ENCODE results near the gene ABLIM1. TPM values are rescaled to one million over a fixed set of nuclear protein-coding genes. Genes with fewer than 3 reads are reported as not detected.

Gene ABLIM1
- total and polyA plus RNA-seq, 10 of the 15 experiments (the other 5 are each of a cell fraction or from before 2014, with no cell fraction given) = 14.2 to 50.5 (median 28.1) TPM

GRCh38 chr10:114631090-114631665 is 26.9 kb downstream of the ABLIM1 start:
- DNase-seq (ENCODE audit: low read depth, low spot score) (no peak), ATAC-seq (peak; percentile 17; the same call in 1 of the 3 replicates), FAIRE-seq (no peak)
- peaks cover 7 to 9% of the 10 kb centered on the region in 2 experiments; a peak in 3 of 4 replicates for H3K27me3 ChIP-seq (replicated peaks in 1 of 2; ENCODE audit: control insufficient read depth in 2 of 2, insufficient read depth in 2 of 2, low read length in 1 of 2)
- ChIA-PET POLR2A (no interaction called here), RAD21 (ENCODE audit: unreplicated experiment) (no interaction called here), CTCF (no interaction called here), SMC1A (ENCODE audit: uncharacterized antibody, unreplicated experiment) (no interaction called here)
- no peaks in the 10 kb centered on the region for H4K20me1 ChIP-seq (ENCODE audit: control insufficient read depth, insufficient read depth)
- H3K9ac ChIP-seq (ENCODE audit: control insufficient read depth, insufficient read depth, low read length) = no peak overlapping the region
- no peak overlapping the region for H3K27ac ChIP-seq (ENCODE audit: control insufficient read depth, insufficient read depth)
- H3K9me3 ChIP-seq (replicated peaks; ENCODE audit: control insufficient read depth, insufficient read depth, low read length) = no peaks in the 10 kb centered on the region
- no peak overlapping the region for H2AFZ ChIP-seq (ENCODE audit: control insufficient read depth, low read depth, low read length)
- H3K4me2 ChIP-seq (ENCODE audit: control insufficient read depth, insufficient read depth) = peak overlapping the region; percentile 73
- in situ Hi-C loops (cut with MboI) (no loop called here), intact Hi-C loops (cut with micrococcal nuclease; ENCODE audit: unreplicated experiment) (no loop called here)
- H3K36me3 ChIP-seq (ENCODE audit: control insufficient read depth in 2 of 2, insufficient read depth in 2 of 2, low read length in 1 of 2) = no peaks in the 10 kb centered on the region
- no peaks in the 10 kb centered on the region for H3K79me2 ChIP-seq (ENCODE audit: control insufficient read depth, insufficient read depth, low read length)
- peaks cover 2% of the 10 kb centered on the region; the same call in 1 of the 2 replicates for H3K4me1 ChIP-seq (ENCODE audit: control insufficient read depth, insufficient read depth, low read length)
- 0 out of 2 replicates have a peak overlapping the region, but pooled peaks have one; percentile 40 for H3K4me3 ChIP-seq
- no peak for TF ChIP-seq NBN (IDR thresholded peaks at IDR 0.05)
- BruUV-seq (replicated peaks) = no TSS peak
- 15% methylated on average over 9 of the region's 9 CpGs for WGBS (ENCODE audit: insufficient coverage, insufficient replicate concordance, low lambda C conversion rate, missing lambda C conversion rate)

GRCh38 chr10:114629824-114630730 is 28.0 kb downstream of the ABLIM1 start:
- Histone ChIP-seq H3K36me3 (ENCODE audit: control insufficient read depth in 2 of 2, insufficient read depth in 2 of 2, low read length in 1 of 2) (no peaks in the 10 kb centered on the region), H3K4me1 (ENCODE audit: control insufficient read depth, insufficient read depth, low read length) (peaks cover 2% of the 10 kb centered on the region; the same call in 1 of the 2 replicates), H3K4me2 (ENCODE audit: control insufficient read depth, insufficient read depth) (no peak overlapping the region), H3K9me3 (replicated peaks; ENCODE audit: control insufficient read depth, insufficient read depth, low read length) (no peaks in the 10 kb centered on the region), H4K20me1 (ENCODE audit: control insufficient read depth, insufficient read depth) (no peaks in the 10 kb centered on the region), H3K4me3 (no peak overlapping the region), H3K27me3 (replicated peaks in 1 of 2; ENCODE audit: control insufficient read depth in 2 of 2, insufficient read depth in 2 of 2, low read length in 1 of 2) (peaks cover 8 to 9% of the 10 kb centered on the region in 2 experiments; a peak in 3 of 4 replicates), H3K27ac (ENCODE audit: control insufficient read depth, insufficient read depth) (no peak overlapping the region), H3K79me2 (ENCODE audit: control insufficient read depth, insufficient read depth, low read length) (no peaks in the 10 kb centered on the region), H3K9ac (ENCODE audit: control insufficient read depth, insufficient read depth, low read length) (no peak overlapping the region), H2AFZ (ENCODE audit: control insufficient read depth, low read depth, low read length) (no peak overlapping the region)
- SMC1A ChIA-PET (ENCODE audit: uncharacterized antibody, unreplicated experiment) = no interaction called here
- in situ Hi-C loops (cut with MboI) (no loop called here), intact Hi-C loops (cut with micrococcal nuclease; ENCODE audit: unreplicated experiment) (no loop called here)
- RAD21 ChIA-PET (ENCODE audit: unreplicated experiment) = no interaction called here
- CTCF ChIA-PET = interaction anchor here (1.0 kb wide), 1 partner anchor 155 kb away, joined by 3 read pairs; no protein-coding TSS in a partner anchor
- no TSS peak for BruUV-seq (replicated peaks)
- no peak for TF ChIP-seq ZNF217 (IDR thresholded peaks at IDR 0.05)
- TF ChIP-seq MYC (IDR thresholded peaks at IDR 0.05; ENCODE audit: insufficient read depth, insufficient read length, insufficient replicate concordance, low read length, severe bottlenecking) = no peak
- TF ChIP-seq NR2F1 (conservative IDR thresholded peaks at IDR 0.05) = no peak
- TF ChIP-seq, protein P1, sequence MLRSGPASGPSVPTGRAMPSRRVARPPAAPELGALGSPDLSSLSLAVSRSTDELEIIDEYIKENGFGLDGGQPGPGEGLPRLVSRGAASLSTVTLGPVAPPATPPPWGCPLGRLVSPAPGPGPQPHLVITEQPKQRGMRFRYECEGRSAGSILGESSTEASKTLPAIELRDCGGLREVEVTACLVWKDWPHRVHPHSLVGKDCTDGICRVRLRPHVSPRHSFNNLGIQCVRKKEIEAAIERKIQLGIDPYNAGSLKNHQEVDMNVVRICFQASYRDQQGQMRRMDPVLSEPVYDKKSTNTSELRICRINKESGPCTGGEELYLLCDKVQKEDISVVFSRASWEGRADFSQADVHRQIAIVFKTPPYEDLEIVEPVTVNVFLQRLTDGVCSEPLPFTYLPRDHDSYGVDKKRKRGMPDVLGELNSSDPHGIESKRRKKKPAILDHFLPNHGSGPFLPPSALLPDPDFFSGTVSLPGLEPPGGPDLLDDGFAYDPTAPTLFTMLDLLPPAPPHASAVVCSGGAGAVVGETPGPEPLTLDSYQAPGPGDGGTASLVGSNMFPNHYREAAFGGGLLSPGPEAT (IDR thresholded peaks at IDR 0.05; ENCODE audit: low read depth) = no peak
- no peak for TF ChIP-seq POU2F2 (IDR thresholded peaks at IDR 0.05; ENCODE audit: borderline replicate concordance, low read depth, low read length)
- TF ChIP-seq TBL1XR1 (IDR thresholded peaks at IDR 0.05; ENCODE audit: low read depth, low read length) = no peak
- TF ChIP-seq SKIL (IDR thresholded peaks at IDR 0.05; ENCODE audit: low read depth, poor library complexity, severe bottlenecking) = no peak
- no peak for TF ChIP-seq MYB (IDR thresholded peaks at IDR 0.05; ENCODE audit: borderline replicate concordance, low read depth, low read length)
- no peak for TF ChIP-seq IRF5 (IDR thresholded peaks at IDR 0.05; ENCODE audit: borderline replicate concordance)
- no peak for DNase-seq (ENCODE audit: low read depth, low spot score)
- FAIRE-seq = no peak
- POLR2A ChIA-PET = no interaction called here
- no peak for ATAC-seq
- 30% methylated on average over 4 of the region's 4 CpGs for WGBS (ENCODE audit: insufficient coverage, insufficient replicate concordance, low lambda C conversion rate, missing lambda C conversion rate)
